Fibroblast of skin of left quadriceps (primary cell): ENCODE data around the gene SALL4.
"Not testable (repeated sequence)": the region's sequence is repeated elsewhere in the genome, so short reads cannot be mapped to it uniquely, and the experiment has no call there.

Experiments
- DNase-seq, 2 experiments: peaks; one replicate each; pipeline ENCODE4 v3.0.0-alpha.2; 2013; ENCODE audit warnings: low read depth in 2 of 2

The SALL4 gene

GRCh38 chr20:51801823-51802123, 548 bp downstream of the SALL4 start:
- no peak for DNase-seq

GRCh38 chr20:51801122-51801822, 1.0 kb downstream of the SALL4 start:
- no peak for DNase-seq

- no peak for DNase-seq
Measured at GRCh38 chr20:51800872-51801121, 1.5 kb downstream of the SALL4 start.

- no peak for DNase-seq
Measured at GRCh38 chr20:51800060-51800871, 2.1 kb downstream of the SALL4 start.

GRCh38 chr20:51799401-51799860, 2.9 kb downstream of the SALL4 start:
- no peak for DNase-seq

- peak in 1 of 2 experiments; percentile 49 for DNase-seq
Measured at GRCh38 chr20:51797357-51798025, 4.8 kb downstream of the SALL4 start.

- no peak for DNase-seq
Measured at GRCh38 chr20:51796340-51796739, 6.0 kb downstream of the SALL4 start.

- DNase-seq = no peak
Measured at GRCh38 chr20:51792960-51793359, 9.4 kb downstream of the SALL4 start.

GRCh38 chr20:51791626-51792025, 10.7 kb downstream of the SALL4 start:
- no peak for DNase-seq

- no peak for DNase-seq
Measured at GRCh38 chr20:51790256-51790655, 12.1 kb downstream of the SALL4 start.

GRCh38 chr20:51789434-51789833, 12.9 kb downstream of the SALL4 start:
- no peak for DNase-seq

GRCh38 chr20:51788822-51789221, 13.5 kb downstream of the SALL4 start:
- DNase-seq = no peak

GRCh38 chr20:51784299-51784698, 18.0 kb downstream of the SALL4 start:
- no peak for DNase-seq

GRCh38 chr20:51778229-51778759, 24.0 kb downstream of the SALL4 start:
- not testable (repeated sequence) for DNase-seq

- DNase-seq = no peak
Measured at GRCh38 chr20:51775241-51775640, 27.1 kb downstream of the SALL4 start.

GRCh38 chr20:51772236-51772635, 30.1 kb downstream of the SALL4 start:
- DNase-seq = no peak

GRCh38 chr20:51769976-51770615, 32.2 kb downstream of the SALL4 start:
- DNase-seq = no peak

GRCh38 chr20:51768759-51769517, 33.4 kb downstream of the SALL4 start:
- DNase-seq = no peak

GRCh38 chr20:51767867-51768758, 34.2 kb downstream of the SALL4 start, which contains the start of gene ATP9A:
Gene ATP9A, minus strand, starts transcription at chr20:51768390. Its CDS starts 21 bp downstream, at chr20:51768369.
- DNase-seq = no peak
